Fibroblast of villous mesenchyme (primary cell): Measurements from ENCODE around the gene GCNT1. TPM values are rescaled to one million over a fixed set of nuclear protein-coding genes. Genes with fewer than 3 reads are reported as not detected.

Source experiments
- DNase-seq: peaks from one replicate; pipeline ENCODE4 v3.0.0-alpha.2; 2010; ENCODE audit warnings: low read depth
- H3K4me3 ChIP-seq: 2 replicates; pipeline ENCODE4 v1.5.1; 2011; ENCODE audit warnings: low read depth, mild to moderate bottlenecking, low read length
- CTCF ChIP-seq: IDR thresholded peaks from 2 replicates; pipeline ENCODE4 v1.5.1; 2012; ENCODE audit warnings: low read depth, mild to moderate bottlenecking, low read length; ENCODE audit not compliant: insufficient read depth
- total RNA-seq: library from RNA; depleted of rRNA; stranded (reverse); fragments of >200 nt; gene quantifications from 2 replicates; pipeline ENCODE4 v1.2.3, GENCODE V29; 2012

GCNT1 gene
- total RNA-seq, 1 donor, result 9.9 TPM

DNA sequence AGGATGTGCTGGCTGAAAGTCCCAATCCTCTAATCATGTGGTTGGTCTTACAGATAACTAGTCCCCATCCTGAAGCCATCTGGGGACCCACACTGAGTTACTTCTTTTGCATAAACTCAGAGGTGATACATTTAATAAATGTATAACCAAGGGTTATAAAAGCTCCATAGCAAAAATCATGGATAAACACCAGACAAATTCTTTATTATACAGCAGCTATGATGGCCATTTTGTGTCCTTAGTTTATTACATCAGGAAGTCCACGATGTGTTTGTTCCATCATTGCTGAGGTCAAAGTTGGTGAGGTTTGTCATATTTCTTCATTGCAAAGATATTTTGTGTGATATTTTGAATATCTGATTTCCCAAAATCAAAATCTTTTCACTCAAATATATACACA is 80.2 kb downstream of the GCNT1 start:
- H3K4me3 ChIP-seq, result no peak overlapping the region
- DNase-seq, result no peak
- TF ChIP-seq CTCF, result no peak

DNA sequence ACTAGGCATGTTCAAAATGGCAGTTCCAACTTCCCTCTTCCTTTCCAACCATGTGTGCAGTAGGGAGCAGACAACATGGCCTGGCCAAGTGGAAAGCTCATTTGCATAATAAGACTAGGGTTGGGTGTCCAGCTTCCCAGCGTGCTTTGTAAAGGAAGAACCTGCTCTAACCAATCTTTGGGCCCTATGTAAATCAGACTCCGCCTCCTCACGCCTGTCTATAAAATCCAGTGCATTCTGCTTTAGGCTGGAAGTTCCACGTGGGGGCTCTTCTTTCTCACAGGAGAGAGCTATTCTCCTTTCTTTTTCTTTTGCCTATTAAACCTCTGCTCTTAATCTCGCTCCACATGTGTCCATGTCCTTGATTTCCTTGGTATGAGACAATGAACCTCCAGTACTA is 83.4 kb downstream of the GCNT1 start:
- DNase-seq, result no peak
- no peak for TF ChIP-seq CTCF
- H3K4me3 ChIP-seq, result no peak overlapping the region

DNA sequence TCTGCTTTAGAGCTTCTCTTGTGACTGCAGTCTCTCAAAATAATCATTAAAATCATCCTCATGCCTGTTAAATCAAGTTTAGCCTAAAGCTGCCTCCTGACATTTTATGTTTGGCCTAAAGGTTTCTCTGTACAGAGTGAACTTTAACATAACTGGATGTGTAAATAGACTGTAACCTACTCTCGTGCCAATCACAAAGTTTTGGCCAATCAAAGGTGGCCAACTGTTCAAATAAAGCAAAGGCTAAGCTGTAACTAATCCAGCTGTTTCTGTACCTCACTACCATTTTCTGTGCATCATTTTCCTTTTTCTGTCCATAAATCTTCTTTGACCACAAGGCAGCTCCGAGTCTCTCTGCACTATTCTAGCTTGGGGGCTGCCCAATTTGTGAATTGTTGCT is 86.2 kb downstream of the GCNT1 start:
- H3K4me3 ChIP-seq, result no peak overlapping the region
- no peak for DNase-seq
- TF ChIP-seq CTCF, result no peak

DNA sequence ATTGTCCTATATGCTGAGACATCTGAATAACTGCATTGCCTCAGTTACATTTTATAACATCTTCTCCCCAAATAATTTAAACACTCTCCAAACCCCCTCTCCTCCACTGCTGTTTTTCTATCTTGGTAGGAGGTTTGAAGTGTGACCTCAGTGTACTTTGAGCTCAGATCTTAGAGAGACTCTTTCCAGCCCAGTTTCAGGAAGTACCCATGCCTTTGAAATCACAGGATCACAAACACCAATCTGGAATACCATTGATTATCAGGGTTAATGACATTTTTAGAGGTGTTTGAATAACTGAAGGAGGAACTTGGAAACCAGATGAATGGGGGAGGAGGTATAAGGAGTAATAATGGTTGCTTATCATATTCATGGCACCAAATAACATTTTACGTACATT is 93.2 kb downstream of the GCNT1 start:
- no peak for DNase-seq
- no peak for TF ChIP-seq CTCF
- no peak overlapping the region for H3K4me3 ChIP-seq

GRCh38 chr9:76552751-76553455 is 93.9 kb downstream of the GCNT1 start:
- no peak for TF ChIP-seq CTCF
- no peak overlapping the region for H3K4me3 ChIP-seq
- DNase-seq, result no peak

DNA sequence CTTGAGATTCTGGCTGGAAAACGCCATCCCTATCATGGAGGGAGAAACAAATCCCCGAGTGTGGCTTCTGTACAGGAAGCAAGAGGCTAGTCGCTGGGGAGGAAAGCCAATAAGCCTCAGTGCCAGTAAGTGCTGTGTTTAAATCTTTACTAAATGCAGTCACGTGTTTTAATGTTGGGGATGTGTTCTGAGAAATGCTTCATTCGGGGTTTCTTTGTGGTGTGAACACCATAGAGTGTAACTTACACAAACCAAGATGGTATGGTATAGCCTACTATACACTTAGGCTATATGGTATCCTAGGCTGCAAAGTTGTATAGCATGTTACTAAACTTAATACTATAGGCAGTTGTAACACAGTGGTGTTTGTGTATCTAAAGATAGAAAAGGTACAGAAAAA is 94.7 kb downstream of the GCNT1 start:
- no peak for DNase-seq
- H3K4me3 ChIP-seq, result no peak overlapping the region
- no peak for TF ChIP-seq CTCF

Other genes with a start within 250 kb of the GCNT1 start
- 20.9 and 35.8 TPM in 2 replicates for gene RFK, start 64.8 kb upstream of the GCNT1 start, total RNA-seq